Cardiac fibroblast (primary cell): ENCODE results near the gene TRIM38.
A peak's percentile ranks its signal among the peaks of the same experiment; 100 is the strongest.
"Not testable (repeated sequence)": the region's sequence is repeated elsewhere in the genome, so short reads cannot be mapped to it uniquely, and the experiment has no call there.

ENCODE experiments used
- DNase-seq, 2 donors: peaks; one replicate each; pipeline versions ENCODE4 v3.0.0 to v3.0.0-alpha.2; 2010; ENCODE audit warnings: low read depth in 2 of 2
- H3K4me3 ChIP-seq, 2 donors: replicated peaks in 1 of 2; 1 replicate in 1 of 2; 2 replicates in 1 of 2; pipeline ENCODE4 v1.5.1; 2011; ENCODE audit warnings: low read depth in 2 of 2, low read length in 2 of 2, mild to moderate bottlenecking in 2 of 2, moderate library complexity in 1 of 2
- TF ChIP-seq, protein P1 (sequence below): IDR thresholded peaks from one replicate; pipeline ENCODE4 v1.5.1; 2011; ENCODE audit warnings: low read depth, mild to moderate bottlenecking, low read length, inconsistent platforms

The TRIM38 gene

DNA sequence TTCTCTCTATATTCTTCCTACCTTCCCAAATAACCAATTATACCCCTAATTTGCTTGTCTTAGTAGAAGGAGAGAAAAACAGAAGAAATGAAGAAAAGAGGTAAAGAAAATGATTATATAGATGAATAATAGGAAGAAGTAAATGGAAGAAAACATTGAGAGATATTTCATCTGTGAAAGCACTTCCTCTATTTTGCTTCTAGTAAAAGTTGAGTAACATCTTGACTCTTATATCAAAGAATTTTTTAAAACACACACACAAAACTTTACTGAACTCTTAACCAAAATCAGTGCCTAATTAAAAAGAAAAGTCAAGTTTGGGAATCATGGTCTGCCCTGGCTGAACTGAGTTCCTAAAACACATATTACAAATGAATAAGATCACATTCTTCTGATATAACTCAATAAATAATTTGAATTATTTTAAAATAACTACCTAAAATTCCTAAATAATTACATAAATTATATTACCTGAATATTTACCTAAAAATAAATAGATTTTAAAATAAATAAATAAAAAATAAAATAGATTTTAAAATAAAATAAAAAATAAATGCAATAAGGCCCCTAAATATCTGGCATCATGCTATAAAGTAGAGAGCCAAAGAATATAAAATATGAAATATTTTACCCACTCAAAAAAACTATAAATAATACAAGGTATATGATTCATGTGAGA, 40.9 kb upstream of the TRIM38 start:
- no peak for DNase-seq
- no peak overlapping the region for H3K4me3 ChIP-seq
- TF ChIP-seq, protein P1, sequence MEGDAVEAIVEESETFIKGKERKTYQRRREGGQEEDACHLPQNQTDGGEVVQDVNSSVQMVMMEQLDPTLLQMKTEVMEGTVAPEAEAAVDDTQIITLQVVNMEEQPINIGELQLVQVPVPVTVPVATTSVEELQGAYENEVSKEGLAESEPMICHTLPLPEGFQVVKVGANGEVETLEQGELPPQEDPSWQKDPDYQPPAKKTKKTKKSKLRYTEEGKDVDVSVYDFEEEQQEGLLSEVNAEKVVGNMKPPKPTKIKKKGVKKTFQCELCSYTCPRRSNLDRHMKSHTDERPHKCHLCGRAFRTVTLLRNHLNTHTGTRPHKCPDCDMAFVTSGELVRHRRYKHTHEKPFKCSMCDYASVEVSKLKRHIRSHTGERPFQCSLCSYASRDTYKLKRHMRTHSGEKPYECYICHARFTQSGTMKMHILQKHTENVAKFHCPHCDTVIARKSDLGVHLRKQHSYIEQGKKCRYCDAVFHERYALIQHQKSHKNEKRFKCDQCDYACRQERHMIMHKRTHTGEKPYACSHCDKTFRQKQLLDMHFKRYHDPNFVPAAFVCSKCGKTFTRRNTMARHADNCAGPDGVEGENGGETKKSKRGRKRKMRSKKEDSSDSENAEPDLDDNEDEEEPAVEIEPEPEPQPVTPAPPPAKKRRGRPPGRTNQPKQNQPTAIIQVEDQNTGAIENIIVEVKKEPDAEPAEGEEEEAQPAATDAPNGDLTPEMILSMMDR = no peak

DNA sequence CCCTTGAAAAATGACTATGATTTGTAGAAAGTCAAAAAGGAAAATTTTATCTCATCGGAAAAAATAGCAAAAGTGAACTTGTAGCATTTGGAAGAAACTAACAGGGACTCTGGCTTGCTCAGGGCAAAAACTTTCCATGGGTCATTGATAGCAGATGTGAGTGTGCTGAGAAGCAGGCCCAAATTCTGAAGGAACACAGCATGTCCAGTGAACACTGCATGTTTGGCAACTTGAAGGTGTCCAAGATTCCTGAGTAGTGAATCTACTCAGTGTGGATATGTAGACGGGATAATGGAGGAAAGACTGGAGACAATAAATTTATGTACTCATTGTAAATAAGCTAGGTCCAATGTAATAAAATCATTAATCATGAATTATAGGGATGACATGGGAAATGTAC, 40.3 kb upstream of the TRIM38 start:
- DNase-seq = peak; percentile 38 to 47
- TF ChIP-seq, protein P1 = no peak
- H3K4me3 ChIP-seq = no peak overlapping the region

DNA sequence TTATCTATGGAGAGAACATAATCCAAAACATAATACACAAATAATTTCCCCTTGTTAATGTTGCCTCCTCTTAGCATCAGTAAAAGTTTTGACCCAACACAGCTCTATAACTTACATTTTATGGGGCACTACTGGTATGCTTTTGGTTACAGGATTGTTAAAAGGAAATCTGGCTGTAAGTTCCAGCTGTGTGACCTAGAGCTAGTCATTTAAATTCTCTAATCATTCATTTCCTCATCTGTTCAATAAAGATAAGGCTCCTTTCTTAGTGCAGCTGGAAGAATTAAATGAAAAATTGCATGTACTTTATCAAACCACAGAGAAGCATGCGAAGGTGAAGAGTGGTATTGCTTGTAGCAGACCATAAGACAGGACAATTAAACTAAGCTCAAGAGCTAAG, 36.7 kb upstream of the TRIM38 start:
- TF ChIP-seq, protein P1 = no peak
- no peak for DNase-seq

DNA sequence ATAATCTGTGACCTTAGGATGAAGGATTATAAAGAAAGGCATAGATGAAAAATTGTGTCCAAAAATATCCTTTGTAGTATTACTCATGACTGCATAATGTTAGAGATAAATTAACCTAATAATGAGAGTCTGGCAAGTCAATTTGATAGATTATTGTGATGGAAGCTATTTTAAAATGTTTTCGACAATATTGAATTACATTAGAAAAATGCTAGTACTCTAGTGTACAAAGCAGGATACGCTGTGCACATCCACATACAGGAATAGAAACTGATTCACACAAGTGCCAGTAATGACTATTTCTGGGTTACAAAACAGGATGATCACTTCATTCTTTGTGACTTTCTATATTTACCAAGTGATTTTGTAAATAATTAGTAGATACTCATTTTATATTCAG, 35.4 kb upstream of the TRIM38 start:
- no peak overlapping the region for H3K4me3 ChIP-seq
- TF ChIP-seq, protein P1 = no peak
- no peak for DNase-seq

More for the DNA sequence above, 36.7 kb upstream of the TRIM38 start:
- no peak overlapping the region for H3K4me3 ChIP-seq

DNA sequence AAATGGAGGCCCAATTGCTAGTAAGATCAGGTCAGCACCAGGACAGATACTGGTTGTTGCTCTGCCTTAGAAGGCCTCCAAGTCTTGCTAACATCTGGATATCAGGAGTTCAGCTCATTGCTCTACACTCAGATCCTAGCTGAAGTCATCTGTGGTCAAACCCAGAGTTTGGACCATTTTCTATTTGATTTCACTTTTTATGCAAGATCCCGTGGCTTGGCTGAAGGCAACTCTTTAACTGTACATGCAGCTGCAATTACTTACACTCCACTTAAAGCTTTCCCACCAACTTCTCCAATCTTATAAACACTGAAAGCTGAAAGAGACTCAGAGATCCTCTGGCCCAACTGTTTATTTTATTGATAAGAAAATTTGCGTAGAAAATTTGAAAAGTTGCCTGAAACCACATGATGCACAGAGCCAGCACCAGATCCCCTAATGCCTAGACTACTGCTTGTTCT, 34.8 kb upstream of the TRIM38 start:
- peak in 1 of 2 donors; percentile 42 for DNase-seq

DNA sequence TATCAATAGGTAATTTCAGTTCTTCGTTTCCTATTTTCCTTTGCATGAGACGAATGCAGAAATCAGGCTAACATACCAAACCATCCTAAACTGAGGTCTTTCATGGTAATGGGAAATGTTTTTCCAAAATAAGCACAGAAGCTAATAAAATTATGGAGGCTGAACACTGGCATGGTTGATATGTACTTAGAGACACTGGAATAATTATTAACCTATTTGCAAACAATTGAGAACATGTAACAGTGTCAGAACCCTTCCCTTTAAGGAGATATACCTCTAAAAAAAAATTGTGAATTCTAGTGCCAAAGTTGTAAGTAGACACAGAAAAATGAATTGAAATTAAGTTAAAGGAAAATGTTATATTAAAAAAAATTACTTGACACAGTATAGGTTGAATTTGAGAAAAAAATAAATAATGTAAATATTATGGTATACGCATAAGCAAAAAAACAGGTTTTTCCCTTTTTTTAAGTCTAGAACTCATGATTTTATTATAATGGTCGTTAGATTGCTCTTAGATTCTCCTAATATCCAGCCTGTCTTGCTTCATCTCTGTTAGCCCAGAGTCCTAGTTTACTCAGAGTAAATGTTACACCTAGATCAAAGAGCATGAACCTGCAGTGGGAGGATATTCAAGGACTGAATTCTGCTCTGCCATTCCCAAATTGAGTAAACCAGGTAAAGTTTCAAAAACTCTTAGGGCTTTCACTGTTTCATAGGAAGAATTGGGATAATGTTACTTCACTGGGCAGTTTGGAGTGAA, 33.9 kb upstream of the TRIM38 start:
- TF ChIP-seq, protein P1 = no peak

More for the DNA sequence above, 34.8 kb upstream of the TRIM38 start:
- H3K4me3 ChIP-seq = no peak overlapping the region
- TF ChIP-seq, protein P1 = no peak

DNA sequence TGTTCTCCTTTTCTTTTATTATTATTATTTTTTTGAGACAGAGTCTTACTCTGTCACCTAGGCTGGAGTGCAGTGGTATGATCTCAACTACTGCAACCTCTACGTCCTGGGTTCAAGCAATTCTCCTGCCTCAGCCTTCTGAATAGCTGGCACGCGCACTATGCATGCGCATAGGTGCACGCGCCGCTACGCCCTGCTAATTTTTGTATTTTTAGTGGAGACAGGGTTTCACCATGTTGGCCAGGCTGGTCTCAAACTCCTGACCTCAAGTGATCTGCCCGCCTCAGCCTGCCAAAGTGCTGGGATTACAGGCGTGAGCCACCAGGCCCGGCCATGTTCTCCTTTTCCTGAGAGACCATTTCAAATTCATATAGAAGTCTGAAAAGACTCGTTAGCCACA, 32.8 kb upstream of the TRIM38 start:
- not testable (repeated sequence) for DNase-seq, H3K4me3 ChIP-seq

More for the DNA sequence above, 33.9 kb upstream of the TRIM38 start:
- no peak for DNase-seq
- H3K4me3 ChIP-seq = no peak overlapping the region
